Mesenteric fat pad (tissue), 1 donor: Measurements from ENCODE around the gene EHD4. TPM values are rescaled to one million over a fixed set of nuclear protein-coding genes. Genes with fewer than 3 reads are reported as not detected.

Source experiments
- DNase-seq: peaks from one replicate; pipeline ENCODE4 v3.0.0-alpha.2; 2020; ENCODE audit warnings: low spot score
- total RNA-seq: library from RNA; stranded (reverse); fragmentation: NEBNext Ultra II Directional; extraction: Animal tissue kit (Norgen Biotek cat#: 25700); gene quantifications from one replicate; pipeline ENCODE4 v1.2.1, GENCODE V29; 2021
- donor health status: DM: yes; HTN: yes; CAD: no.

EHD4 gene
- total RNA-seq, 1 donor from 2014 or later = 35.7 TPM

GRCh38 chr15:41862515-41863116, 109.7 kb downstream of the EHD4 start:
- no peak for DNase-seq

GRCh38 chr15:41861736-41862356, 110.5 kb downstream of the EHD4 start:
- no peak for DNase-seq

- no peak for DNase-seq
Measured at GRCh38 chr15:41860049-41860828, 112.1 kb downstream of the EHD4 start.

GRCh38 chr15:41858756-41859155, 113.6 kb downstream of the EHD4 start:
- no peak for DNase-seq

GRCh38 chr15:41857316-41857715, 115.0 kb downstream of the EHD4 start:
- no peak for DNase-seq

GRCh38 chr15:41856716-41857115, 115.6 kb downstream of the EHD4 start:
- DNase-seq = no peak

GRCh38 chr15:41856262-41856661, 116.1 kb downstream of the EHD4 start:
- no peak for DNase-seq

- DNase-seq = no peak
Measured at GRCh38 chr15:41855261-41855961, 116.9 kb downstream of the EHD4 start.

GRCh38 chr15:41854443-41854842, 117.9 kb downstream of the EHD4 start:
- DNase-seq = no peak

- no peak for DNase-seq
Measured at GRCh38 chr15:41853831-41854230, 118.5 kb downstream of the EHD4 start.

GRCh38 chr15:41852736-41853590, 119.4 kb downstream of the EHD4 start:
- no peak for DNase-seq

GRCh38 chr15:41851755-41852370, 120.5 kb downstream of the EHD4 start:
- no peak for DNase-seq

- no peak for DNase-seq
Measured at GRCh38 chr15:41851167-41851523, 121.2 kb downstream of the EHD4 start.

GRCh38 chr15:41850482-41851166, 121.7 kb downstream of the EHD4 start:
- no peak for DNase-seq

GRCh38 chr15:41849861-41850260, 122.5 kb downstream of the EHD4 start:
- no peak for DNase-seq

GRCh38 chr15:41849204-41849603, 123.2 kb downstream of the EHD4 start:
- DNase-seq = no peak

GRCh38 chr15:41848631-41849030, 123.7 kb downstream of the EHD4 start:
- DNase-seq = no peak

- no peak for DNase-seq
Measured at GRCh38 chr15:41847981-41848380, 124.4 kb downstream of the EHD4 start.

GRCh38 chr15:41847206-41847605, 125.2 kb downstream of the EHD4 start:
- no peak for DNase-seq
